Measurements from ENCODE around the gene IRF9.

IRF9 gene

DNA sequence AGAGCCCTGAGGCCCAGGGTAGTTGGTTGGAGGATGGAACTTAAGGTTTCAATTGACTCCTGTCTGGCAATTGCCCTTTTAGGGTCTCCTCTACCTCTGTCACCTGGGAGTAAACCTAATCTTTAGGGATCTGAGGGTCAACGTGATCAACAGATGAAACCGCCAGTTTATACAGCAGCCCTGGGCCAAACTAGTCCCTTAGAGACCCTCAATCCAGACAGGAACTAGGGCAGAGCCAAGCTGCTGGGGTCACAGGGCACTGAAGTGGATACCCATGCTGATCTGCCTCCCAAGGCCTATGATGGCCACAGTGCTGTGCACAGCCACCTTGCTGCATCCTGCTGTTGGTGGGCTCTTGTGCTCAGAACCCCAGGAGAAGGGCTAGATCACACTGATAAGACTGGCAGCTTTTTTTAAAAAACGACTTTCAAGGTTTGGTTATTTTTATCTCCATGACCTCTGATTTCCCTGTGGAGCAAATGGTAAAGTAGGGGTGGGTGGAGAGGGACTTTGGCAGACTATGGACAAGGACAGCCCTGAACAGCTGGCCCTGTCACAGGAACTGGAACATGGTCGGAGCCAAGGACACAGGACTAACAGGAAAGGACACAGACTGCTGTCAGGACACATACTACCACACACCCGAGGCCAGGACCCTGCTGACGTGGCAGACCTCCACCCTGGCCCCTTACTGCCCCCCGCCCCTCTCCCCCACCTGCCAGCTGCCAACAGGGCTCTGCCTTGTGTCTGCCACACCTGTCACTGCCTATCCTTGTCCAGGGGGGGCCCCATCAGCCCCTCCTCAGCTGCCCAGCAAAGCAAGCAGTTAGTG is 30.1 kb upstream of the IRF9 start:
- DNase-seq (ENCODE audit: extremely low read depth in 1 of 2, low read depth in 1 of 2): no peak

GRCh38 chr14:24131549-24131966 is 29.5 kb upstream of the IRF9 start:
- no peak for DNase-seq (ENCODE audit: extremely low read depth in 1 of 2, low read depth in 1 of 2)

DNA sequence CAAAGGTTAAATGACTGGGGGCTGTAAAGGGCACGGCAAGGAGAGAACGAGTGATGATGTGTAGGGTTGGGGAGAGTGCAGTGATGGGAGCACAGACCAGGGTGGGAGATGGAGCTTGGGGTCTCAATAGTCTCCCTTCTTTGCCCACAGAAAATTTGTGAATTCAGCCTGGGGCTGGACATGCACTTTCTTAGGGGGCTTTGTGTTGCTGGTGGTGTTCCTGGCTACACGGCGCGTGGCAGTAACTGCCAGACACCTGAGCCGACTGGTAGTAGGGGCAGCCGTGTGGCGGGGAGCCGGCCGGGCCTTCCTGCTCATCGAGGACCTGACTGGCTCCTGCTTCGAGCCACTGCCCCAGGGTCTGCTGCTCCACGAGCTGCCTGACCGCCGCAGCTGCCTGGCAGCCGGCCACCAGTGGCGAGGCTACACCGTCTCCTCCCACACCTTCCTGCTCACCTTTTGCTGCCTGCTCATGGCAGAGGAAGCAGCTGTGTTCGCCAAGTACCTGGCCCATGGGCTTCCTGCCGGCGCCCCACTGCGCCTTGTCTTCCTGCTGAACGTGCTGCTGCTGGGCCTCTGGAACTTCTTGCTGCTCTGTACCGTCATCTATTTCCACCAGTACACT is 28.9 kb upstream of the IRF9 start:
- no peak for DNase-seq (ENCODE audit: extremely low read depth in 1 of 2, low read depth in 1 of 2)

DNA sequence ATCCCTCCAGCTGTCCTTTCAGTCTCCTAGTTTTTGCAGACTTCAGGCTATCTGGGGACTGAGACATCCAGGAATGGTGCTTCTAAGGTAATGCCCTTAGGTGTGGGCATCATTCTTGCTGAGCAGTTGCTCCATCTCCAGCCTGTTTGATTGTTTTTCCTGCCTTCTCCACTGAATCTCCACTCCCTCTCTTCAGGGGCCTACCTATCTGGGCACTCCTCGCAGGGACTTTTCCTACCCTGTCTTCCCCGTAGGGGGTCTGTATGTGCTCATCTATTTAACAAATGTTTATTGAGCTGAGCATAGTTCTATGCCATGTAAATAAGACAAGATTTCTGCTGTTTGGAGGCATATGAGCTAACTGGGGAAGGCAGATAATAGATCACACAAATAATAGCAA is 28.1 kb upstream of the IRF9 start:
- no peak for DNase-seq (ENCODE audit: extremely low read depth in 1 of 2, low read depth in 1 of 2)

GRCh38 chr14:24133735-24134134 is 27.3 kb upstream of the IRF9 start:
- no peak for DNase-seq (ENCODE audit: extremely low read depth in 1 of 2, low read depth in 1 of 2)

DNA sequence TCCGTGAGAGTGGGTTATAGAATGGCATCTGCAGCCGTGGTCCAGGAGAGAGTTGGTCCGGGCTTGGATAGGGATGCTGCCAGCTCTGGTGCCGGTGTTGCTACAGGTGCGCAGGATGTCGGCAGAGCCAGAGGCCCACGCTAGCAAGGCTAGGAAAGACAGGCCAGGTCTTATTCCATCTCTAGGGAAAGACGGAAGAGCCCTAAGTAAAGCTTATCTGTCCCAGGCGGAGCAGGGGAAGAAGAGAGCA is 25.6 kb upstream of the IRF9 start:
- DNase-seq (ENCODE audit: extremely low read depth in 1 of 2, low read depth in 1 of 2): no peak

DNA sequence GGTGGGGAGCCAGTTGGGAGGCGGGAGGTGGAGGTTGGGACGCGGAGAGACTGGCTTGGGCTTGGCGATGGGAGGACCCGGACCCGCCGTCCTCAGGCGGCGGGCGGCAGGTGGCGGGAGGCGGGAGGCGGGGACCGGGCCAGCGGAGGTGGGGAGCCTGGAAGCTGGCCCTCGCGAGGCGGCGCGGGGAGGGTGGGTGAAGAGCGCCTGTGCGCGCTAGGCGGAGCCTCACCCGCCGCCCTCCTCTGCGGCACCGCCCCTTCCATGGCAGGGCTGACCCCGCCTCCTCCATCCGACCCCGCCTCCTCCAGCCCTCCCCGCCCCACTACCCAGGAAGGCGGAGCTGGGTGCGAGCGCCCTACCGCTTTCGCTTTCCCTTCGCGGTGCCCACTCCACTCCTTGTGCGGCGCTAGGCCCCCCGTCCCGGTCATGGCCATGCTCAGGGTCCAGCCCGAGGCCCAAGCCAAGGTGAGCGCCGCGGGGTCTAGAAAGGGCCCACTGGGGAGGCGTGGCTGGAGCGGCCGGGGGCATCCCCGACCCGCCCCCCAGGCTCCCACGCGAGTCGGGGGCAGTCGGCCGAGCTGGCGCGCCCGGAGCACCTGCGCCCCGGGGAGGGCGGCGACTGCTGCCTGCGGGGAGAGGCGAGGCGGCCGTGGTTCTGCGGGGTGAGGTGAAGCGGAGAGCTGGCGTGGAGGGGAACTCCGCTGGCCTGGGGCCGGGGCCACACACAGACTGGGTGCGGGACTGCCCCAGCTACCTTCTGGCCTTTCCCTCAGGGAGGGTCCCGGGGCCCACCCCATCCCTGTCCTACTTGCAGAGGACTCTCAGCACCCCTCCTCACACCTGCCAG is 25.0 kb upstream of the IRF9 start, which contains the start of gene PSME1:
PSME1 (plus strand) TSS at position 361 of the 850 bp plus-strand sequence; CDS start at position 430, 69 bp downstream.
- peak; percentile 79 to 89 for DNase-seq (ENCODE audit: extremely low read depth in 1 of 2, low read depth in 1 of 2)

DNA sequence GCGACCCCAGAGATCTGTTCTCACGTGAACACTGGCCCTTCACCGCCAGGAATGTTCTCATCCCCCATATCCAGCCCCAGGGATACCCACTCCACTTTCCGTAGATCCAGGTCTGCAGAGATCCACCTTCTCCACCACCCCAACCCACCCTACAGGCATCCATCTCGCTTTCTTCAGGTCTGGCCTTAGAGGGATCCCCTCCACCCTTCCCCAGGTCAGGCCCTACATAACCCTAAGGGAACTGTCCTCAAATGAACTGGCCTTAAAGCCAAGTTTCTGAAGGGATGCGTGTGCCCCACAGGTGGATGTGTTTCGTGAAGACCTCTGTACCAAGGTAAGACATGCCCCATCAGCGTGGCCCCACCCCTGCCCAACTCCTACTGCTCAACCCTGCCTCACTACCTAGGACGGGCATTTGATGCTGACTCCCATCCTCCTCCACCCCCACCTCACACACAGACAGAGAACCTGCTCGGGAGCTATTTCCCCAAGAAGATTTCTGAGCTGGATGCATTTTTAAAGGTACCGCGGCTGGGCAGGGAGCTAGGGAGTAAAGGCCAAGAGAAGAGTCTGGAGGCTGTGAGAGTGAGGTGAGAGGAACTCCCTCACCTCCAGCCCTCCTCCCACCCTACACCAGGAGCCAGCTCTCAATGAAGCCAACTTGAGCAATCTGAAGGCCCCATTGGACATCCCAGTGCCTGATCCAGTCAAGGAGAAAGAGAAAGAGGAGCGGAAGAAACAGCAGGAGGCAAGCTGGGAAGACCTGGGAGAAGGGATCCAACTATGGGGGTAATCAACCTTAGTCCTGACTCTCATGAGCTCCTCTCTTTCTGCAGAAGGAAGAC is 24.2 kb upstream of the IRF9 start:
- no peak for DNase-seq (ENCODE audit: extremely low read depth in 1 of 2, low read depth in 1 of 2)

- no peak for DNase-seq (ENCODE audit: extremely low read depth in 1 of 2, low read depth in 1 of 2)
Measured at GRCh38 chr14:24137529-24138395, 23.3 kb upstream of the IRF9 start.

GRCh38 chr14:24138396-24139271 is 22.4 kb upstream of the IRF9 start:
- DNase-seq (ENCODE audit: extremely low read depth in 1 of 2, low read depth in 1 of 2): no peak

DNA sequence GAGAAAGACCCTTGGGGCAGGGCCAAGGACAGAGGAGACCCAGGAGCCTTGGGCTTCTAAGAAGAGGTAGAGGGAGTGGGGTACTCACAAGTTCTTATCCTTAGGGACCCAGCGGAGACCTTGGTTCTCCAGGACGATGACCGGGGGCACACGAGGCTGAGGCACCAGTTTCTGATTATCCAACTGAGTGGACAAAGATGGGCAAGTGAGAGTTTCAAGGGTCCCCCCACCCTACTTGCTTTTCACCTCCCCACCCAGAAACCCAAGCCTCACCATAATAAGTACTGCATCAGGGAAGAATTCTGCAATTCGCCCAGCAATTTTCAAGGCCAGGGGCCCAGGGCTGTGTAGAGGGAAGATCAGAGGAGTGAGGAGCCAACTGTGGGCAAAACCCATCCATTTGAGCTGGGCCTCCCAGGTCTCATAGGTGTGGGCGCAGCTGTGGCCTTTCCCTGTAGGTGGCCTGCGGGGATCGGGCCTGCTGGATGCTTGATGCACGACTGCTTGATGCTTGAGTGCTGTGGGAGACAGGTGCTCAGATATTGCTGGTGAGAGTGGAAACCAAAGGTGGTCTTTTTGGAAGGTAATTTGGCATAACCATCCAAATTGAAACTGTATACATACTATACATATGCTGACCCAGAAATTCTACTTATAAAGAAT is 21.7 kb upstream of the IRF9 start:
- DNase-seq (ENCODE audit: extremely low read depth in 1 of 2, low read depth in 1 of 2): no peak

- peak; percentile 98 to 100 for DNase-seq (ENCODE audit: extremely low read depth in 1 of 2, low read depth in 1 of 2)
Measured at GRCh38 chr14:24141097-24141880, 19.8 kb upstream of the IRF9 start, which contains the start of gene EMC9. Gene EMC9, minus strand, starts transcription at chr14:24141591. Its CDS starts 287 bp downstream, at chr14:24141304.

DNA sequence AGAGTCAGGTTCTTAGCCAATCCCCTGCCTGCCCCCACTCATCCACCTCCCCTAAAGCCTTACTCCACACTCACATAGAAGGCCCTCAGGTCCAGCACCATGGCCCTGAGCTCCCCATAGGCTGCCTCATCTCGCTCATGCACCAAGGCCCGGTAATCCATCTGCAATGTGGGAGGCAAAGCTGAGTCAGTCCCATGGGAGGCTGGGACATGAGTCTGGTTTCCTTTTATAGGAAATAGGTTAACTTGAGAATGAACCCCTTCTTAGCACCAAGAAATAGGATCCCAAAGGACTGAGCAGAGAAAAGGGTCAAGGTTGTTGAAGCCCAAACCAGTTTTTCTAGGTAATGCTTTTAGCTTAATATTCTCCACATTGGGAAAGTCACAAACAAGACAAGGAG is 17.6 kb upstream of the IRF9 start:
- DNase-seq (ENCODE audit: extremely low read depth in 1 of 2, low read depth in 1 of 2): no peak

DNA sequence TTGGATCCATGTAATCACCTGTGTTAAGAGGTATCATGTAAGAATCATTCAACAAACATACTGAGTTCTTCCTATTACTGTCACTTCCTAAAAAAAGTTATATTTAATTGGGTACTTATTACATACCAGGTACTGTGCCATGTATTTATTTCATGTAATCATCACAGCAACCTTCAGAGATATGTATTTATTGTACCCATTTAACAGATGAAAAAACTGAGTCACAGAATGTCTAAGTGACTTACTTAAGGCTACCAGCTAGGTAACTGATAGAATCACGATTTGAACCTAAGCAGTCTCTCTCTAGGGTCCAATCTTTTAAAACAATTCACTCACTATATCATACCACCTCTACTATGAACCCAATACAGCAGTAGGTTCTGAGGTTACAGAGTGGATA is 16.6 kb upstream of the IRF9 start:
- no peak for DNase-seq (ENCODE audit: extremely low read depth in 1 of 2, low read depth in 1 of 2)

DNA sequence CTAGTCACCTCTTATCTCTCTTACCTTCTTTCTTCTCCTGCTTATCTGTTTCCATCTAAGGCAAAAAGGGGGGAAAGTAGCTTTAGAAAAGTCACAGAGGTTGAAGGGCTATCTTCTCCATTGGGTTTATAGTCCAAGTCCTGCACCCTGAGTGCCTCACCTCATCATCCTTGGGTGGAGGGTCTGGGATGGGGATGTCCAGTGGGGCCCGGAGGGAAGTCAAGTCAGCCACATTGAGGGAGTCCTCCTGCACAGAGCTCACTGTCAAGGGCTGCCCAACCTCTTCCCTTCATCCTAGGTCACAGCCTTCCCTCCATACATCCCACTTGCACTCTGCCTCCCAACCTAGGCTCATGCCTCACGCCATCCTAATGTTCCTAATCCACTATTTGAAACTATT is 15.8 kb upstream of the IRF9 start:
- DNase-seq (ENCODE audit: extremely low read depth in 1 of 2, low read depth in 1 of 2): no peak

DNA sequence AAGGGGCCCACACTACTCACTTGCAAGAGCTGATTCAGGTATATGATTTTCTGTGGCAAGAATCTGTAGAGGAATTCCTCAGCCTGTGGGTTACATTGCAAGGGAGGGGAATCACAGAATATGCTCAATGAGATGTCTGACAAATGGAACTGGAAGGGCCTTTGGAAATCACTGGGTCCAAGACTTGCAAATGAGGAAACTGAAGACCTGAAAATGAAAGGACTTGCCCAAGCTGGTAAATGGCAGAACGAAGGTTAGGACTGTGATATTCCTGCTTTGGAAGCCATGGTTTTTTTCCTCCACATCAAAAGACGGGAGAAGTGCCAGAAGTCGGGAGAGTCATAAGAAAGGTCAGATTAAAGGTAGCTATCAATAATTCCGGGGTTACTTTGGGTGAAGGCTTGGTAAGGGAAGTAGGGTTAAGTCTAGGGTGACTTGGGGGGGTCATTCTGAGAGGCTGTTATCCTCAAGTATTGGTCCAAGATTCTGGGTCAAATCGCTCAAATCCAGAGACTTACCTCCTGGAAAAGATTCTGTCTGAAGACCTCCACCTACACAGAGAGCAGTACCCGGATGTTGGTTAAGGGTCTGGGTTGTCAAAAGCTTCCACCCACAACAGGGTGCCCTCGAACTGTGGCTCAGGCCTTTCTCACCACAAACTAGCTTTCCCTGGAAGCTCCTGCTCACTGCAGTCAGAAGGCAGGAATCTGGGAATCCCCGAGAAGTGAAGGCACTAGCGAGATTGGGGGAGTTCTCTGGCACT is 15.2 kb upstream of the IRF9 start:
- no peak for DNase-seq (ENCODE audit: extremely low read depth in 1 of 2, low read depth in 1 of 2)

DNA sequence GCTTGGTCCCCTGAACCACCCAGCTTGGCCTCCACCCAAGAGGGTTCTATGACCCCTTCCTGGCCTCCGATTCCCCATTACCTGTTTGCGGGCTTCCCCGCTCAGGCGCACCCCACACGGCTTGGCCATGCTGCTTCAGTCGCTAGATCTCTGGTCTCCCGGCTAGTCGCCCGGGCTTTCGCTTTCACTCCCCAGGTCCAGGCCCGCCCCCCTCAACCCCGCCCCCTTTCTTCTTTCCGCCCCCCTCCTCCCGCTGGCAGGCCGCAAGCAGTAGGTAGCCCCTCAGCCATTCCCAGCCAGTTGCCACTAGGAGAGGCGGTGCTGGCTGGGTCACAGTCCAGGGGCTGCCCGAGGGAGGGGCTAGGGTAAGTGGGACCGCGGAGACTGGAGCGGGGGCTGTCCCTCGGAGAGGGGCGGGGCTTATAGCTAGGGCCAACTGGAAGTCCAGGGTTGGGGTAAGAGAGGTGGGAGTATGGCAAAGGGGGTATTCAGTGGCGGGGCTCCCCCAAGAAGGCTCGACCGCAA is 14.6 kb upstream of the IRF9 start, which contains the start of gene PSME2:
PSME2 (minus strand) TSS at position 158 of the 525 bp plus-strand sequence; CDS start at position 129, 29 bp downstream.
- peak; percentile 38 to 65 for DNase-seq (ENCODE audit: extremely low read depth in 1 of 2, low read depth in 1 of 2)

Measured in activated CD8-positive, alpha-beta memory T cell treated with anti-CD3 and anti-CD28 coated beads for 1 hour (primary cell).